Measurements from ENCODE around the gene APOC4.
"Not testable (repeated sequence)": the region's sequence is repeated elsewhere in the genome, so short reads cannot be mapped to it uniquely, and the experiment has no call there.

APOC4 gene, protein sequence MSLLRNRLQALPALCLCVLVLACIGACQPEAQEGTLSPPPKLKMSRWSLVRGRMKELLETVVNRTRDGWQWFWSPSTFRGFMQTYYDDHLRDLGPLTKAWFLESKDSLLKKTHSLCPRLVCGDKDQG

DNA sequence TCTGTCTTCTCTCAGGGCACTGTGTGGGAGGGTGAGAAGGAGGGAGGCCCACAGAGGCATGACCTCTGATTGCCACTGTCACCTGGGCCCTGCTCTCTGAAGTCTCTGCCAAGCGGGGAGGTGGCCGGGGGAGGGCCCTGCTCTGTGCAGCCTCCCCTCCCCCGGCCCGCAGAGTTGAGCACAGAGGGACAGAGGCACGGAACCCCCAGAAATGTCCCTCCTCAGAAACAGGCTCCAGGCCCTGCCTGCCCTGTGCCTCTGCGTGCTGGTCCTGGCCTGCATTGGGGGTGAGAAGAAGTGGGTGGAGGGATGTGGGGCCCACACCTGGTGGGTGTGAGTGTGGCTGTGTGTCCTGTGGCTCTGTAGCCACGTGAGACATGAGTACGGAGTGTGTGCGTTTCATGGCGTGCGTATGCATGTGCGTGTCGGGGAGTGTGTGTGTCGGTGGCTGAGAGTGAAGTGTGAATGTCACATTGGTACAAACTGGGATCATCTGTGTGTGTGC is at the start of gene APOC4:
TSS of gene APOC4 (plus strand) at position 171 of the 505 bp plus-strand sequence. CDS start at position 212, 41 bp downstream.
- no peak within 1 kb of the TSS for H3K4me3 ChIP-seq (ENCODE audit: low read depth, low read length)
- DNase-seq (ENCODE audit: low read depth) = no peak

DNA sequence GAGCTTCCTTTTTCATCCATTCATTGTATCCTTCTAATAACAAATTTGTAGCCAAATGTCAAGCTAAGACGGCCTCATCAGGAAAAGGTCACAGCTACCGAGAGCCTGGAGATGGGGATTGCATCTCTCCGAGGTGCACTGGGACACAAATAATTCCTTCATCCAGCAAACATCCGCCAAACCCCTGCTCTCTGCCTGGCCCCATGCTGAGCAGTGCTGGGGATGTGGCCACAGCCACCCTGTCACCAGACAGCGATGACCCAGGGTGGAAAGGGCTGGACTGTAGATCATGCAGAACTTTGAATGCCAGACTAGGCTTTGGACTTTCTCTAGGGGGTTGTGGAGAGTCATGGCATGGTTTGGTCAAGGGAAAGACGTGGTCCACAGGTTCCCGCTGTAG is 49.1 kb upstream of the APOC4 start:
- H3K4me3 ChIP-seq (ENCODE audit: low read depth, low read length) = no peak overlapping the region
- DNase-seq (ENCODE audit: low read depth) = no peak

DNA sequence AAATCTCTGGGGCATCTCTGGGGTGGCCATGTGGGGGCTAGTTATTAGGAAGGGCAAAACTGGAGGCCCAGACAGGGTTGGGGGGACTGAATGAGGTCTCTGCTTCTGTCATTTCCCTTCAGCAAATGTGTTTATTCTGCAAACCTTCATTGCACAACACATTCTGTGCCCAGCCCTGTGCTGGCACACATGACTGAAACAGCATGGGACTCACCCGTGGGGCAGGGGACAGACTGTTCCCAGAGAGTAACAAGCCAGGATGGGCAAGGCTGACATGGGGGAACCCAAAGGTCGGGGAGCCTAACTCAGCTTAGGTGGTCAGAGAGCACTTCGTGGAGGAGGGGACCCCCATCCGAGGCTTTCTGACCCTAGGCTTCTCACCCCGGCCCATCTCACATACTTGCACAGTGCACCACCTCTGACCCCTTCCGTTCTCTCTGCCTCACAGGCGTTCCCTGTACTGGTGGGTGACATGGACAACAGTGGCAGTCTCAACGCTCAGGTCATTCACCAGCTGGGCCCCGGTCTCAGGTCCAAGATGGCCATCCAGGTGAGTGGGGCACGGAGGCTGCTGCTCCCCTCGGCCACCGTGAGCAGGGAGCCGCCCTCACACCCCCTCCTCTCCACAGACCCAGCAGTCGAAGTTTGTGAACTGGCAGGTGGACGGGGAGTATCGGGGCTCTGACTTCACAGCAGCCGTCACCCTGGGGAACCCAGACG is 48.5 kb upstream of the APOC4 start:
- DNase-seq (ENCODE audit: low read depth) = no peak
- no peak overlapping the region for H3K4me3 ChIP-seq (ENCODE audit: low read depth, low read length)

DNA sequence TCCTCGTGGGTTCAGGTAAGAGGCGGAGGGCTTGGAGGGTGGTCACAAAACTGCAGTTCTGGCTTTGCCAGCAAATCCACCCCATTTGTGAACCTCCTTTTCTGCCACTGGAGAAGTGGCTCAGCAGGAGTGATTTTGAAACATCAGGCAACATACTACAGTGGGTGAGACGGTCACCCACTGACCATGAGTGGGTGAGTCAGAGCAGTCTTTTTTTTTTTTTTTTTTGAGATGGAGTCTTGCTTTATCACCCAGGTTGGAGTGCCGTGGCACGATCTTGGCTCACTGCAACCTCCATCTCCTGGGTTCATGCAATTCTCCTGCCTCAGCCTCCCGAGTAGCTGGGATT is 48.0 kb upstream of the APOC4 start:
- H3K4me3 ChIP-seq (ENCODE audit: low read depth, low read length) = no peak overlapping the region
- DNase-seq (ENCODE audit: low read depth) = no peak

DNA sequence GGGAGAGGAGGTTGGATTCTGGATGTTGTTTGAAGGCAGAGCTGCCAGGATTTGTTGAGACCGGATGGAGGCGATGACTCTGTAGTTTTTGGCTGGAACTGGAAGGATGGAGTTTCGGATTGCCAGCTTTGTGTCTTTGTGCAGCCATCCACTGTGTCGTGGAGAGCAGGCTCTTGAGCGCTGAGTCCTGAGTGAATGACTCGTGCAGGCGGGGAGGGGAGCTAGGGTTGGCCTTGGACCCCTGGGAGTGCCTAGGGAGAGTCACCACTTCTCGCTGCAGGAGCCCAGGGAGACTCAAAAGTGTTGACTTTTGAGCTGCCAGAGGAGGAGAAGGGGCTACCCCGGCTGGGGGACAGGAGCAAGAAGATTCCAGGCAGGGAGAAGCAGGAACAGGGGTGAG is 47.1 kb upstream of the APOC4 start:
- no peak for DNase-seq (ENCODE audit: low read depth)
- H3K4me3 ChIP-seq (ENCODE audit: low read depth, low read length) = no peak overlapping the region

DNA sequence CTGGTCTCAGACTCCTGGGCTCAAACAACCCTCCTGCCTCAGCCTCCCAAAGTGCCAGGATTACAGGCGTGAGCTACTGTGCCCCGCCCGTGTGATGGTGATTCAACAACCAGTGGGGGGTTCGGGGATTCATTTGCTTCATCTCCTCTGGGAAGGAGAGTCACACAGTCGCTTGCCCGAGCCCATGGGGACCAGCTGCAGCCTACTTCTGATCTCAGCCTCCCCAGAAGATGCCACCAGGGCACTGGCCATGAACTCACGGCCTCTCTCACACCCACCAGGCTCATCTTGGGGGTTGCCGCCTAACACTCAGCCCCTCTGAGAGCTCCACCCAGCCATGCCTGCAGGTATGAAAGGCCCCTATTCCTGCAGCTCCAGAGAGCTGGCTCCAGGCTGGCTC is 44.2 kb upstream of the APOC4 start:
- no peak overlapping the region for H3K4me3 ChIP-seq (ENCODE audit: low read depth, low read length)
- DNase-seq (ENCODE audit: low read depth) = no peak

DNA sequence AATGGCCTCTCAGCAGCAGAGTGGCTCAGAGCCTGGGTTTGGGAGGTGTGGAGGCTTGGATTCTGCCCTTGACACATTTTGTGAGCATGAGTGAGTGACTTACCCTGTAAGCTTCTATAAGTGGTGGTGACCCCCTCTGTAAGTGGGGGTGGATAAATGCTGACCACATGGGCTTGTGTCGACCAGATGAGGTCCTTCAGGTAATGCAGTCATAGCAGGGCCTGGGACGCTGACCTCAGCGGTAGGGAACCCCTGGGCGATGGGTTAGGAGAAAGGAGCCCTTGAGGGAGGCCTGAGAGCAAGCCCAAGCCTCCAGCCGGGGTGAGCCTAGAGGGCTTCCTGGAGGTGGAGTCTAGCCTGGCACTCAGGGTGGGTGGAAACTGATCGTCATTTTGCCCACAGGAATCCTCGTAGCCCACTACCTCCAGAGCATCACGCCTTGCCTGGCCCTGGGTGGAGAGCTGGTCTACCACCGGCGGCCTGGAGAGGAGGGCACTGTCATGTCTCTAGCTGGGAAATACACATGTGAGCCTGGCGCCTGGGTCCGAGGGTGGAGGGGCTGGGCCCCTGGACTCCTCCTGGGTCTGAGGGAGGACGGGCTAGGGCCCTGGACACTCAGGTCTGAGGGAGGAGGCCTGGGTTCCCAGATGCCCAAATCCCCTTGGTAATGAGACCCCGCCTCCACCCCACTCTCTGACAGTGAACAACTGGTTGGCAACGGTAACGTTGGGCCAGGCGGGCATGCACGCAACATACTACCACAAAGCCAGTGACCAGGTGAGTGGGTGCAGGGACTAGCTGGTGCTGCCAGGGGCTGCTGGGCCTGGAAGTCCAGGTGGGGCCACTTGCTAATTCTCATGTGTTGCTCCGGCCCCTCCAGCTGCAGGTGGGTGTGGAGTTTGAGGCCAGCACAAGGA is 41.5 kb upstream of the APOC4 start:
- no peak overlapping the region for H3K4me3 ChIP-seq (ENCODE audit: low read depth, low read length)
- DNase-seq (ENCODE audit: low read depth) = no peak

DNA sequence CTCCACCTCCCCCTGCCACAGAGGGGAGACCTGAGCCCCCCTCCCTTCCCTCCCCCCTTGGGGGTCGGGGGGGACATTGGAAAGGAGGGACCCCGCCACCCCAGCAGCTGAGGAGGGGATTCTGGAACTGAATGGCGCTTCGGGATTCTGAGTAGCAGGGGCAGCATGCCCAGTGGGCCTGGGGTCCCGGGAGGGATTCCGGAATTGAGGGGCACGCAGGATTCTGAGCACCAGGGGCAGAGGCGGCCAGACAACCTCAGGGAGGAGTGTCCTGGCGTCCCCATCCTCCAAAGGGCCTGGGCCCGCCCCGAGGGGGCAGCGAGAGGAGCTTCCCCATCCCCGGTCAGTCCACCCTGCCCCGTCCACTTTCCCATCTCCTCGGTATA is 38.8 kb upstream of the APOC4 start:
- DNase-seq (ENCODE audit: low read depth) = no peak
- H3K4me3 ChIP-seq (ENCODE audit: low read depth, low read length) = no peak overlapping the region

DNA sequence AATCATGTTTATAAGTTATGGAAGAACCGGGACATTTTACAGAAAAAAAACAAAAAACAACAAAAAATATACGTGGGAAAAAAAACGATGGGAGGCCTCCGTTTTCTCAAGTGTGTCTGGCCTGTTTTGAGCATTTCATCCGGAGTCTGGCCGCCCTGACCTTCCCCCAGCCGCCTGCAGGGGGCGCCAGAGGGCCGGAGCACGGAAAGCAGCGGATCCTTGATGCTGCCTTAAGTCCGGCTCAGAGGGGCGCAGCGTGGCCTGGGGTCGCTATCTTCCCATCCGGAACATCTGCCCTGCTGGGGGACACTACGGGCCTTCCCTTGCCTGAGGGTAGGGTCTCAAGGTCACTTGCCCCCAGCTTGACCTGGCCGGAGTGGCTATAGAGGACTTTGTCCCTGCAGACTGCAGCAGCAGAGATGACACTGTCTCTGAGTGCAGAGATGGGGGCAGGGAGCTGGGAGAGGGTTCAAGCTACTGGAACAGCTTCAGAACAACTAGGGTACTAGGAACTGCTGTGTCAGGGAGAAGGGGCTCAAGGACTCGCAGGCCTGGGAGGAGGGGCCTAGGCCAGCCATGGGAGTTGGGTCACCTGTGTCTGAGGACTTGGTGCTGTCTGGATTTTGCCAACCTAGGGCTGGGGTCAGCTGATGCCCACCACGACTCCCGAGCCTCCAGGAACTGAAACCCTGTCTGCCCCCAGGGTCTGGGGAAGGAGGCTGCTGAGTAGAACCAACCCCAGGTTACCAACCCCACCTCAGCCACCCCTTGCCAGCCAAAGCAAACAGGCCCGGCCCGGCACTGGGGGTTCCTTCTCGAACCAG is 38.2 kb upstream of the APOC4 start:
- no peak for DNase-seq (ENCODE audit: low read depth)
- no peak overlapping the region for H3K4me3 ChIP-seq (ENCODE audit: low read depth, low read length)

DNA sequence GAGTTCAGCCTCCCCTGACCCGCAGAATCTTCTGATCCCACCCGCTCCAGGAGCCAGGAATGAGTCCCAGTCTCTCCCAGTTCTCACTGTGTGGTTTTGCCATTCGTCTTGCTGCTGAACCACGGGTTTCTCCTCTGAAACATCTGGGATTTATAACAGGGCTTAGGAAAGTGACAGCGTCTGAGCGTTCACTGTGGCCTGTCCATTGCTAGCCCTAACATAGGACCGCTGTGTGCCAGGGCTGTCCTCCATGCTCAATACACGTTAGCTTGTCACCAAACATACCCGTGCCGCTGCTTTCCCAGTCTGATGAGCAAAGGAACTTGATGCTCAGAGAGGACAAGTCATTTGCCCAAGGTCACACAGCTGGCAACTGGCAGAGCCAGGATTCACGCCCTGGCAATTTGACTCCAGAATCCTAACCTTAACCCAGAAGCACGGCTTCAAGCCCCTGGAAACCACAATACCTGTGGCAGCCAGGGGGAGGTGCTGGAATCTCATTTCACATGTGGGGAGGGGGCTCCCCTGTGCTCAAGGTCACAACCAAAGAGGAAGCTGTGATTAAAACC is 37.5 kb upstream of the APOC4 start:
- no peak overlapping the region for H3K4me3 ChIP-seq (ENCODE audit: low read depth, low read length)
- DNase-seq (ENCODE audit: low read depth) = no peak

DNA sequence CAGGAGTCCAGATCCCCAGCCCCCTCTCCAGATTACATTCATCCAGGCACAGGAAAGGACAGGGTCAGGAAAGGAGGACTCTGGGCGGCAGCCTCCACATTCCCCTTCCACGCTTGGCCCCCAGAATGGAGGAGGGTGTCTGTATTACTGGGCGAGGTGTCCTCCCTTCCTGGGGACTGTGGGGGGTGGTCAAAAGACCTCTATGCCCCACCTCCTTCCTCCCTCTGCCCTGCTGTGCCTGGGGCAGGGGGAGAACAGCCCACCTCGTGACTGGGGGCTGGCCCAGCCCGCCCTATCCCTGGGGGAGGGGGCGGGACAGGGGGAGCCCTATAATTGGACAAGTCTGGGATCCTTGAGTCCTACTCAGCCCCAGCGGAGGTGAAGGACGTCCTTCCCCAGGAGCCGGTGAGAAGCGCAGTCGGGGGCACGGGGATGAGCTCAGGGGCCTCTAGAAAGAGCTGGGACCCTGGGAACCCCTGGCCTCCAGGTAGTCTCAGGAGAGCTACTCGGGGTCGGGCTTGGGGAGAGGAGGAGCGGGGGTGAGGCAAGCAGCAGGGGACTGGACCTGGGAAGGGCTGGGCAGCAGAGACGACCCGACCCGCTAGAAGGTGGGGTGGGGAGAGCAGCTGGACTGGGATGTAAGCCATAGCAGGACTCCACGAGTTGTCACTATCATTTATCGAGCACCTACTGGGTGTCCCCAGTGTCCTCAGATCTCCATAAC is 36.4 kb upstream of the APOC4 start, which contains the start of gene APOE:
TSS of gene APOE (plus strand) at position 360 of the 724 bp plus-strand sequence. CDS start 829 bp downstream, outside the sequence.
- peak within 1 kb of the TSS; percentile 47 for H3K4me3 ChIP-seq (ENCODE audit: low read depth, low read length)
- DNase-seq (ENCODE audit: low read depth) = no peak

DNA sequence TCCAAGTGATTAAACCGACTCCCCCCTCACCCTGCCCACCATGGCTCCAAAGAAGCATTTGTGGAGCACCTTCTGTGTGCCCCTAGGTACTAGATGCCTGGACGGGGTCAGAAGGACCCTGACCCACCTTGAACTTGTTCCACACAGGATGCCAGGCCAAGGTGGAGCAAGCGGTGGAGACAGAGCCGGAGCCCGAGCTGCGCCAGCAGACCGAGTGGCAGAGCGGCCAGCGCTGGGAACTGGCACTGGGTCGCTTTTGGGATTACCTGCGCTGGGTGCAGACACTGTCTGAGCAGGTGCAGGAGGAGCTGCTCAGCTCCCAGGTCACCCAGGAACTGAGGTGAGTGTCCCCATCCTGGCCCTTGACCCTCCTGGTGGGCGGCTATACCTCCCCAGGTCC is 34.4 kb upstream of the APOC4 start:
- DNase-seq (ENCODE audit: low read depth) = no peak
- no peak overlapping the region for H3K4me3 ChIP-seq (ENCODE audit: low read depth, low read length)

DNA sequence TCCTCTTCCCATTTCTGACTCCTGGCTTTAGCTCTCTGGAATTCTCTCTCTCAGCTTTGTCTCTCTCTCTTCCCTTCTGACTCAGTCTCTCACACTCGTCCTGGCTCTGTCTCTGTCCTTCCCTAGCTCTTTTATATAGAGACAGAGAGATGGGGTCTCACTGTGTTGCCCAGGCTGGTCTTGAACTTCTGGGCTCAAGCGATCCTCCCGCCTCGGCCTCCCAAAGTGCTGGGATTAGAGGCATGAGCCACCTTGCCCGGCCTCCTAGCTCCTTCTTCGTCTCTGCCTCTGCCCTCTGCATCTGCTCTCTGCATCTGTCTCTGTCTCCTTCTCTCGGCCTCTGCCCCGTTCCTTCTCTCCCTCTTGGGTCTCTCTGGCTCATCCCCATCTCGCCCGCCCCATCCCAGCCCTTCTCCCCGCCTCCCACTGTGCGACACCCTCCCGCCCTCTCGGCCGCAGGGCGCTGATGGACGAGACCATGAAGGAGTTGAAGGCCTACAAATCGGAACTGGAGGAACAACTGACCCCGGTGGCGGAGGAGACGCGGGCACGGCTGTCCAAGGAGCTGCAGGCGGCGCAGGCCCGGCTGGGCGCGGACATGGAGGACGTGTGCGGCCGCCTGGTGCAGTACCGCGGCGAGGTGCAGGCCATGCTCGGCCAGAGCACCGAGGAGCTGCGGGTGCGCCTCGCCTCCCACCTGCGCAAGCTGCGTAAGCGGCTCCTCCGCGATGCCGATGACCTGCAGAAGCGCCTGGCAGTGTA is 33.8 kb upstream of the APOC4 start:
- H3K4me3 ChIP-seq (ENCODE audit: low read depth, low read length) = no peak overlapping the region
- no peak for DNase-seq (ENCODE audit: low read depth)

DNA sequence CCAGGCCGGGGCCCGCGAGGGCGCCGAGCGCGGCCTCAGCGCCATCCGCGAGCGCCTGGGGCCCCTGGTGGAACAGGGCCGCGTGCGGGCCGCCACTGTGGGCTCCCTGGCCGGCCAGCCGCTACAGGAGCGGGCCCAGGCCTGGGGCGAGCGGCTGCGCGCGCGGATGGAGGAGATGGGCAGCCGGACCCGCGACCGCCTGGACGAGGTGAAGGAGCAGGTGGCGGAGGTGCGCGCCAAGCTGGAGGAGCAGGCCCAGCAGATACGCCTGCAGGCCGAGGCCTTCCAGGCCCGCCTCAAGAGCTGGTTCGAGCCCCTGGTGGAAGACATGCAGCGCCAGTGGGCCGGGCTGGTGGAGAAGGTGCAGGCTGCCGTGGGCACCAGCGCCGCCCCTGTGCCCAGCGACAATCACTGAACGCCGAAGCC is 33.2 kb upstream of the APOC4 start:
- no peak overlapping the region for H3K4me3 ChIP-seq (ENCODE audit: low read depth, low read length)

DNA sequence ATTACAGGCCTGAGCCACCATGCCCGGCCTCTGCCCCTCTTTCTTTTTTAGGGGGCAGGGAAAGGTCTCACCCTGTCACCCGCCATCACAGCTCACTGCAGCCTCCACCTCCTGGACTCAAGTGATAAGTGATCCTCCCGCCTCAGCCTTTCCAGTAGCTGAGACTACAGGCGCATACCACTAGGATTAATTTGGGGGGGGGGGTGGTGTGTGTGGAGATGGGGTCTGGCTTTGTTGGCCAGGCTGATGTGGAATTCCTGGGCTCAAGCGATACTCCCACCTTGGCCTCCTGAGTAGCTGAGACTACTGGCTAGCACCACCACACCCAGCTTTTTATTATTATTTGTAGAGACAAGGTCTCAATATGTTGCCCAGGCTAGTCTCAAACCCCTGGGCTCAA is 32.3 kb upstream of the APOC4 start:
- DNase-seq (ENCODE audit: low read depth) = no peak
- no peak overlapping the region for H3K4me3 ChIP-seq (ENCODE audit: low read depth, low read length)

More for the DNA sequence above, 33.2 kb upstream of the APOC4 start:
- DNase-seq (ENCODE audit: low read depth) = no peak

DNA sequence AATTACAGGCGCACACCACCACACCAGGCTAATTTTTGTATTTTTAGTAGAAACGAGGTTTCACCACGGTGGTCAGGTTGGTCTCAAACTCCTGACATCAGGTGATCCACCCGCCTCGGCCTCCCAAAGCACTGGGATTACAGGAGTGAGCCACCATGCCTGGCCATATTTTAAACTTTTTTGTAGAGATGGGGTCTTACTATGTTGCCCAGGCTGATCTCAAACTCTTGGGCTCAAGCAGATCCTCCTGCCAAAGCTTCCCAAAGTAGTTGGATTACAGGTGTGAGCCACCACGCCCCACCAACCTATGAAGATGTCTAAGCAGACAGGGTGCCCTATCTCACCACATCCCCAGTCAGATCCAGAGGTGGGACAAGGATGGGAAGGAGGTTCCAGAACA is 30.1 kb upstream of the APOC4 start:
- DNase-seq (ENCODE audit: low read depth); H3K4me3 ChIP-seq (ENCODE audit: low read depth, low read length): not testable (repeated sequence)

DNA sequence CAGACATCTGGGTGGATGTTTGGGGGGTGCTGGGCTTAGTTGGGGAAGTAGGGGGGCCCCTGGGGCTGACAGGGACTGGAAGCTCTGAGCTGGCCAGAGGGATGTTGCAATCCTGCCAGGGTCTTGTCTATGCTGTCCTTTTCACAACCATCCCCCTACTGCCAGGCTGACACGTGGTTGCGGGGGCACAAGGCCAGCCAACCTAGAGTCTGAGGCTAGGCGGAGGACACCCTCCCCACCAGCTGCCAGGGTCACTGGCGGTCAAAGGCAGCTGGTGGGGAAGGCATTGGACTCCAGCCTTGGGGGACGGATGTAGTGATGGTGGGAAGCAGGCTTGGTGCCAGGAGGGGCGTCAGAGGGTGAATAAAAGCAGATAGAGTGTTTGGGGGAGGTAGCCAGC is 29.2 kb upstream of the APOC4 start:
- peak; percentile 37 for DNase-seq (ENCODE audit: low read depth)
- H3K4me3 ChIP-seq (ENCODE audit: low read depth, low read length) = no peak overlapping the region
